22Rv1 (cell line): ENCODE data around the gene KLRF1.
"Not testable (repeated sequence)": the region's sequence is repeated elsewhere in the genome, so short reads cannot be mapped to it uniquely, and the experiment has no call there.

Experiments used
- H3K27ac ChIP-seq: fragments of 450-650 bp; 2 replicates; pipeline ENCODE4 v1.5.1; 2017
- CTCF ChIP-seq: fragments of 450-650 bp; IDR thresholded peaks from 2 replicates; pipeline ENCODE4 v1.5.1; 2017; ENCODE audit warnings: mild to moderate bottlenecking
- ZFX ChIP-seq: fragments of 450-650 bp; IDR thresholded peaks from 2 replicates; pipeline ENCODE4 v1.6.1; 2017; ENCODE audit warnings: antibody characterized with exemption, borderline replicate concordance

Gene KLRF1

GRCh38 chr12:9869307-9870161 is 42.3 kb downstream of the KLRF1 start, which contains the start of gene CLEC2B:
TSS of gene CLEC2B (minus strand) at chr12:9869354.
- no peak for TF ChIP-seq ZFX
- no peak for TF ChIP-seq CTCF
- no peak within 1 kb of the TSS for H3K27ac ChIP-seq

GRCh38 chr12:9870286-9870866 is 43.1 kb downstream of the KLRF1 start:
- no peak for TF ChIP-seq ZFX
- no peak for TF ChIP-seq CTCF
- H3K27ac ChIP-seq: no peak overlapping the region

GRCh38 chr12:9872162-9872561 is 44.9 kb downstream of the KLRF1 start:
- TF ChIP-seq CTCF: no peak
- no peak for TF ChIP-seq ZFX
- no peak overlapping the region for H3K27ac ChIP-seq

GRCh38 chr12:9872742-9873141 is 45.5 kb downstream of the KLRF1 start:
- no peak overlapping the region for H3K27ac ChIP-seq
- TF ChIP-seq CTCF (no peak), ZFX (no peak)

- H3K27ac ChIP-seq: not testable (repeated sequence)
These were observed 48.8 kb downstream of the KLRF1 start for GRCh38 chr12:9876120-9876519.

- no peak overlapping the region for H3K27ac ChIP-seq
- TF ChIP-seq ZFX: no peak
- TF ChIP-seq CTCF: no peak
These were observed 53.3 kb downstream of the KLRF1 start for GRCh38 chr12:9880532-9881078.

GRCh38 chr12:9881246-9881645 is 54.0 kb downstream of the KLRF1 start, which contains the start of gene KLRF2:
TSS of gene KLRF2 (plus strand) at chr12:9881489. CDS start at chr12:9881596, 107 bp downstream.
- H3K27ac ChIP-seq: no peak within 1 kb of the TSS
- TF ChIP-seq ZFX: no peak
- TF ChIP-seq CTCF: no peak
